Measurements from ENCODE around the gene CTNNA2.

DNA sequence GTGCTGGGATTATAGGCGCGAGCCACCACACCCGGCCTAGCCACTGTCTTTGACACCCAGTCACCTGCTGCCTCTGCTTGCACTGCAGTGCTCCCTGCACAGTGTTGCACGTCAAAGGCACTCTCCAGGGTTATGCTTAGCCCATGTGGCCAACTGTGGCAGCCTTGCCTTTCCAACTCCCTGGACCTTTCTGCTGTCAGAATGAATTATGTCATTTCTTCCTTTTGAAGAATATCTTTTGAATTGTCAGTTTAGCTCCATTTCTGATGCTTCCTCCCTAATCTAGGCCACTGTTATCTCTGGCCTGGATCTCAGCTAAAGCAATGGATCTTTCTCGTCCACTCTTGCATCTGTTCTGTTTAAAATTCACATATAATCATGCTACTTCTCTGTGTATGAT, 821.0 kb downstream of the CTNNA2 start:
- TF ChIP-seq, protein P1, sequence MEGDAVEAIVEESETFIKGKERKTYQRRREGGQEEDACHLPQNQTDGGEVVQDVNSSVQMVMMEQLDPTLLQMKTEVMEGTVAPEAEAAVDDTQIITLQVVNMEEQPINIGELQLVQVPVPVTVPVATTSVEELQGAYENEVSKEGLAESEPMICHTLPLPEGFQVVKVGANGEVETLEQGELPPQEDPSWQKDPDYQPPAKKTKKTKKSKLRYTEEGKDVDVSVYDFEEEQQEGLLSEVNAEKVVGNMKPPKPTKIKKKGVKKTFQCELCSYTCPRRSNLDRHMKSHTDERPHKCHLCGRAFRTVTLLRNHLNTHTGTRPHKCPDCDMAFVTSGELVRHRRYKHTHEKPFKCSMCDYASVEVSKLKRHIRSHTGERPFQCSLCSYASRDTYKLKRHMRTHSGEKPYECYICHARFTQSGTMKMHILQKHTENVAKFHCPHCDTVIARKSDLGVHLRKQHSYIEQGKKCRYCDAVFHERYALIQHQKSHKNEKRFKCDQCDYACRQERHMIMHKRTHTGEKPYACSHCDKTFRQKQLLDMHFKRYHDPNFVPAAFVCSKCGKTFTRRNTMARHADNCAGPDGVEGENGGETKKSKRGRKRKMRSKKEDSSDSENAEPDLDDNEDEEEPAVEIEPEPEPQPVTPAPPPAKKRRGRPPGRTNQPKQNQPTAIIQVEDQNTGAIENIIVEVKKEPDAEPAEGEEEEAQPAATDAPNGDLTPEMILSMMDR (IDR thresholded peaks at IDR 0.05): no peak
- no peak for TF ChIP-seq POLR2A (IDR thresholded peaks at IDR 0.05)
